GM23338 (cell line): Measurements from ENCODE around the gene ACSL6. TPM values are rescaled to one million over a fixed set of nuclear protein-coding genes. Genes with fewer than 3 reads are reported as not detected.

Experiments used
- ATAC-seq: fragments of 200-7000 bp; cut with Tn5 transposase; 3 replicates; pipeline ENCODE4 v1.9.1; 2020
- DNase-seq: peaks from one replicate; pipeline ENCODE4 v3.0.0-alpha.2; 2015; ENCODE audit warnings: low spot score
- H2AFZ ChIP-seq: fragments of 200-600 bp; sonication (generic); 2 replicates; pipeline ENCODE4 v1.8.0; 2016; ENCODE audit warnings: antibody characterized with exemption, mild to moderate bottlenecking, moderate library complexity
- H3F3A ChIP-seq: fragments of 200-600 bp; sonication (generic); replicated peaks from 2 replicates; pipeline ENCODE4 v1.8.0; 2017; ENCODE audit warnings: antibody characterized with exemption, mixed run types, low read depth
- H3K27ac ChIP-seq: fragments of 200-600 bp; sonication (generic); 2 replicates; pipeline ENCODE4 v1.6.1; 2016; ENCODE audit warnings: low read depth
- H3K27me3 ChIP-seq: fragments of 200-600 bp; sonication (generic); 2 replicates; pipeline ENCODE4 v1.8.0; 2016; ENCODE audit warnings: mild to moderate bottlenecking, mixed run types, moderate library complexity; ENCODE audit not compliant: insufficient read depth
- H3K36me3 ChIP-seq: fragments of 200-600 bp; sonication (generic); 2 replicates; pipeline ENCODE4 v1.8.0; 2016; ENCODE audit warnings: mild to moderate bottlenecking; ENCODE audit not compliant: insufficient read depth
- H3K4me1 ChIP-seq: fragments of 200-600 bp; sonication (generic); 2 replicates; pipeline ENCODE4 v1.8.0; 2016; ENCODE audit warnings: mild to moderate bottlenecking, moderate library complexity; ENCODE audit not compliant: insufficient read depth
- H3K4me2 ChIP-seq: fragments of 200-600 bp; sonication (generic); 2 replicates; pipeline ENCODE4 v1.7.1; 2017; ENCODE audit warnings: mixed run types
- H3K4me3 ChIP-seq: fragments of 200-600 bp; sonication (generic); 2 replicates; pipeline ENCODE4 v1.6.1; 2016; ENCODE audit warnings: mixed run types
- H3K79me2 ChIP-seq: fragments of 200-600 bp; sonication (generic); replicated peaks from 2 replicates; pipeline ENCODE4 v1.8.0; 2017; ENCODE audit warnings: mild to moderate bottlenecking; ENCODE audit not compliant: insufficient read depth
- H3K9me2 ChIP-seq: fragments of 200-600 bp; sonication (generic); 2 replicates; pipeline ENCODE4 v1.8.0; 2017; ENCODE audit not compliant: insufficient read depth
- H4K20me1 ChIP-seq: fragments of 200-600 bp; sonication (generic); replicated peaks from 2 replicates; pipeline ENCODE4 v1.8.0; 2017; ENCODE audit warnings: mild to moderate bottlenecking; ENCODE audit not compliant: insufficient read depth
- H3K27ac Mint-ChIP-seq: 2 replicates; pipeline ENCODE4 v1.8.0; 2020; ENCODE audit warnings: inconsistent platforms, mild to moderate bottlenecking, moderate library complexity, mixed read lengths
- H3K27me3 Mint-ChIP-seq: 3 replicates; pipeline ENCODE4 v1.8.0; 2022; ENCODE audit warnings: low read depth, mild to moderate bottlenecking, moderate library complexity, mixed read lengths, inconsistent platforms; ENCODE audit not compliant: insufficient read depth, poor library complexity
- H3K36me3 Mint-ChIP-seq: 3 replicates; pipeline ENCODE4 v1.8.0; 2021; ENCODE audit warnings: low read depth, mild to moderate bottlenecking, inconsistent platforms, moderate library complexity, mixed read lengths
- H3K4me1 Mint-ChIP-seq: 3 replicates; pipeline ENCODE4 v1.8.0; 2020; ENCODE audit warnings: mild to moderate bottlenecking, inconsistent platforms, mixed read lengths
- H3K4me3 Mint-ChIP-seq: 3 replicates; pipeline ENCODE4 v1.8.0; 2021; ENCODE audit warnings: moderate library complexity, mild to moderate bottlenecking, inconsistent platforms, mixed read lengths
- H3K9me3 Mint-ChIP-seq: 3 replicates; pipeline ENCODE4 v1.8.0; 2020; ENCODE audit warnings: moderate library complexity, mild to moderate bottlenecking, inconsistent platforms, mixed read lengths
- EZH2 ChIP-seq: fragments of 200-600 bp; sonication (generic); IDR thresholded peaks from one replicate; pipeline ENCODE4 v1.8.0; 2017; ENCODE audit warnings: antibody characterized with exemption, mild to moderate bottlenecking, low read depth; ENCODE audit not compliant: unreplicated experiment
- EZH2phosphoT487 ChIP-seq: fragments of 200-600 bp; sonication (generic); IDR thresholded peaks from one replicate; pipeline ENCODE4 v1.8.1; 2018; ENCODE audit warnings: antibody characterized with exemption; ENCODE audit not compliant: unreplicated experiment
- NANOG ChIP-seq: IDR thresholded peaks from 2 replicates; pipeline ENCODE4 v1.6.1; 2016; ENCODE audit warnings: antibody characterized with exemption, borderline replicate concordance
- ZNF114 ChIP-seq: fragments of 250-450 bp; sonication (Bioruptor Pico); IDR thresholded peaks from 2 replicates; pipeline ENCODE4 v1.5.0; 2020; ENCODE audit warnings: mild to moderate bottlenecking, moderate library complexity
- ZNF331 ChIP-seq: fragments of 250-450 bp; sonication (Bioruptor Pico); IDR thresholded peaks from 2 replicates; pipeline ENCODE4 v1.5.0; 2020; ENCODE audit warnings: low read depth, mild to moderate bottlenecking, moderate library complexity
- polyA plus RNA-seq: library from polyadenylated mRNA; unstranded; fragments of >200 nt; fragmentation: Nextera tagmentation; extraction: Ambion mirVana; gene quantifications from 2 replicates; pipeline ENCODE4 v1.2.1, GENCODE V29; 2016
- total RNA-seq: library from RNA; depleted of rRNA; stranded (reverse); fragments of >200 nt; shearing (Covaris generic); gene quantifications from 2 replicates; pipeline ENCODE4 v1.2.3, GENCODE V29; 2014
- TF ChIP-seq, protein P1 (sequence below): IDR thresholded peaks from 2 replicates; pipeline ENCODE4 v1.6.1; 2016; ENCODE audit warnings: antibody characterized with exemption
- TF ChIP-seq, protein P2 (sequence below): fragments of 250-450 bp; sonication (Bioruptor Pico); IDR thresholded peaks from 2 replicates; pipeline ENCODE4 v1.5.0; 2020; ENCODE audit warnings: mild to moderate bottlenecking, moderate library complexity

ACSL6 gene
- total and polyA plus RNA-seq, 2 experiments from 2014 or later = 0.76 to 3.6 TPM

DNA sequence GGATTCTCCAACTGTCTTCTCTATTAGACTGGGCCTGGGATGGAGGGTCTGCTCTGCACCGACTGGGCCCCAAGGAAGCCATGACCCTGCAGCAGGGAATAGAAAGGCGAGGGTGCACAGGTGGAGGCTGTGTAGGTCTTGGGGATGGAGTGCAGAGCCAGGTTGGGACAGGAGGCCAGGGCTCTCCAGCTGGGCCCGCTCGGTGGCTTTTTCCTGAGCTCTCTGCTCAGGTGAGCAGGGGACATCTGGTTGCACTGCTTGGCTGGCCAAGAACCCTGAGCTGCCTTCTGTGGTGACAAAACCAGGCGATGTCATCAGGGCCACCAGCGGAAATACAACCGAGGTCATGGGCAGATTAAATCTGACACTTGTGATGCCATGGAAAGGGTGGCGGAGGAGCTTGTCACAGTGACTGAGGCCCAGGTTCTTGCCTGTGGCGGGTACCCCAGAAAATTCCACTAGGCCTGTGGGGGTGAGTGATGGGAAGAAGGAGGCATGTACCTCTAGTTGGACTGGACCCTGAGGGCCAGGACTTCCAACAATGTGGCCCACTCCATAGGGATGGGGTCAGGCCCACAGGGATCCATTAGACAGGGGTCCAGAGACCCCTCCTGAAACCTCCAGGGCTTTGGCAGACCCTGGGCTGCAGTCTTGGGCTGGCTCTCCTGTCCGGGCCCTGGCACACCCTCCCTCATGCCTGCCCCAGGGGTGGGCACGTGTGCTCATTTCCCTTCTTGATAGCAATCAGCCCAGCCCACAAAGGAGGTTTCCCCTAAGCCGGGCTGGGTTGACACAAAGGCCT, 44.6 kb upstream of the ACSL6 start:
- Histone ChIP-seq H3K4me2 (no peak overlapping the region), H3K36me3 (no peaks in the 10 kb centered on the region), H3K4me1 (no peaks in the 10 kb centered on the region), H2AFZ (no peak overlapping the region), H3K27me3 (no peaks in the 10 kb centered on the region), H3K79me2 (no peaks in the 10 kb centered on the region), H3F3A (no peaks in the 10 kb centered on the region), H3K9me2 (no peaks in the 10 kb centered on the region; the same call in 1 of the 2 replicates), H3K27ac (no peak overlapping the region), H4K20me1 (no peaks in the 10 kb centered on the region), H3K4me3 (no peak overlapping the region)
- Mint-ChIP-seq H3K27ac (no peak overlapping the region), H3K27me3 (peaks cover 5% of the 10 kb centered on the region), H3K9me3 (no peaks in the 10 kb centered on the region), H3K4me1 (peaks cover 7% of the 10 kb centered on the region), H3K36me3 (no peaks in the 10 kb centered on the region), H3K4me3 (no peak overlapping the region)
- TF ChIP-seq ZNF114 (CRISPR knock-in tag) (no peak), ZNF331 (CRISPR knock-in tag) (no peak), EZH2 (no peak), NANOG (no peak), EZH2phosphoT487 (no peak)
- TF ChIP-seq, protein P1, sequence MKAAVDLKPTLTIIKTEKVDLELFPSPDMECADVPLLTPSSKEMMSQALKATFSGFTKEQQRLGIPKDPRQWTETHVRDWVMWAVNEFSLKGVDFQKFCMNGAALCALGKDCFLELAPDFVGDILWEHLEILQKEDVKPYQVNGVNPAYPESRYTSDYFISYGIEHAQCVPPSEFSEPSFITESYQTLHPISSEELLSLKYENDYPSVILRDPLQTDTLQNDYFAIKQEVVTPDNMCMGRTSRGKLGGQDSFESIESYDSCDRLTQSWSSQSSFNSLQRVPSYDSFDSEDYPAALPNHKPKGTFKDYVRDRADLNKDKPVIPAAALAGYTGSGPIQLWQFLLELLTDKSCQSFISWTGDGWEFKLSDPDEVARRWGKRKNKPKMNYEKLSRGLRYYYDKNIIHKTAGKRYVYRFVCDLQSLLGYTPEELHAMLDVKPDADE = no peak
- DNase-seq (no peak), ATAC-seq (no peak)

DNA sequence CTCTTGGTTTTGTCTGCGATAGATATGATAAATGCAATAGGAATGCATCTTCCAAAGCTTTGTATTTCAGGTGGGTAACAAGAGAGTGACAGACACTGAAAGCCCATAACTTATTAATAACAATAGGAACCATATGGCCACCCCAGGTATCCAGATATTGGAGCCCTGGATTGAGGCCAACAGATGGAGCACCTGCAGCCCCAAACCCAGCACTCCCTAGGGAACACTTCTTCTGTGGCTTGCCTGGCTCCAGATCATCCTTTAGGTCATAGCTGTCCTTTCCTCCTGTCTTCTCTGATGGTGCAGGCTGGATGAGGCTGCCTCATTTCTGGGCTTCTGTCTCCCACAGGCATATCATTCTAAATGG, 44.0 kb upstream of the ACSL6 start:
- H3K27ac Mint-ChIP-seq = no peak overlapping the region
- no peak overlapping the region for H3K4me3 ChIP-seq
- H3K4me1 ChIP-seq = no peaks in the 10 kb centered on the region
- ATAC-seq (no peak), DNase-seq (no peak)
- no peak overlapping the region for H3K27ac ChIP-seq
- H3K27me3 Mint-ChIP-seq = peaks cover 4% of the 10 kb centered on the region
- no peak overlapping the region for H3K4me2 ChIP-seq
- H3K9me3 Mint-ChIP-seq = no peaks in the 10 kb centered on the region
- no peaks in the 10 kb centered on the region for H3K27me3 ChIP-seq
- no peaks in the 10 kb centered on the region for H3K79me2 ChIP-seq
- H3K36me3 ChIP-seq = no peaks in the 10 kb centered on the region
- H3K4me3 Mint-ChIP-seq = no peak overlapping the region
- H3K4me1 Mint-ChIP-seq = peaks cover 2% of the 10 kb centered on the region; the same call in 2 of the 3 replicates
- H2AFZ ChIP-seq = no peak overlapping the region
- H3K9me2 ChIP-seq = no peaks in the 10 kb centered on the region; the same call in 1 of the 2 replicates
- no peaks in the 10 kb centered on the region for H3K36me3 Mint-ChIP-seq
- H4K20me1 ChIP-seq = no peaks in the 10 kb centered on the region
- H3F3A ChIP-seq = no peaks in the 10 kb centered on the region
- TF ChIP-seq NANOG (no peak), ZNF331 (CRISPR knock-in tag) (no peak), EZH2phosphoT487 (no peak)

DNA sequence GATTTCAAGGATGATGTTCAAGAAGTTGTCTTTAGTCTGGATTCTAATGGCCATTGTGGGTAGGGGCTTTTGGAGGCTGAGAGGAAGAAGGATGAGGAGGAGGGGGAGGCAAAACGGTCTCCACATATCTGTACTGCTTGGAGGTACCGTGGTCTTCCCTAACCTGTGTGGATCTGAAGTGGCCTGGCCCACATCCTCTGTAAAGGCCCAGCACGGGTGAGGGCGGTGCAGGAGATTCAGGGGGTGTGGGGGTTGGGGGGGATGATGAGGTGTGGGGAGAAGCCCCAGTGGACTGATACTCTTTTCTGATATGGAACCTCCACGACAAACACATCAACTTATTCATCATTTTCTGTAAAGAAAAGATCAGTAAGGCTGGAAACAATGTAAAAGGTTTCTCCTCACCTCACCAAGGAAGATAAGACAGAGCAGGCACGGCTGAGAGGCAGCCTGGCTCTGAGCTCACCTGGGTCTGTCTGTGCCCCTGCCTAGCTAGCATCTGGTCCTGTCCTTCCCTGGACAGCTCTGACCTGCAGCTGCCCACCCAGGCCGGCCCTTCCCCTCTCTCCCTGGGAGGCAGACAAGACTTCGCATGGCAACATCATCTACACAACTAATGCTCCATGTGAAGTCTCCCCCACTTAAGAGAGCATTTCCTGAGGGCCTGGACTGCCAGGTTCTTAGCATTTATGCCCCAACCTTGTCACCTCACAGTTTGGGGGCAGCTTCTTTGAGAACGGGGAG, 43.4 kb upstream of the ACSL6 start:
- DNase-seq (no peak), ATAC-seq (no peak)
- Mint-ChIP-seq H3K36me3 (no peaks in the 10 kb centered on the region), H3K9me3 (no peaks in the 10 kb centered on the region), H3K4me3 (no peak overlapping the region), H3K27ac (no peak overlapping the region), H3K4me1 (no peaks in the 10 kb centered on the region; the same call in 2 of the 3 replicates), H3K27me3 (peaks cover 3% of the 10 kb centered on the region)
- no peaks in the 10 kb centered on the region for H3K79me2 ChIP-seq
- no peaks in the 10 kb centered on the region for H3K27me3 ChIP-seq
- H3K4me1 ChIP-seq = no peaks in the 10 kb centered on the region
- no peak overlapping the region for H3K27ac ChIP-seq
- H3K9me2 ChIP-seq = no peaks in the 10 kb centered on the region; the same call in 1 of the 2 replicates
- H2AFZ ChIP-seq = no peak overlapping the region
- H3K4me2 ChIP-seq = no peak overlapping the region
- H3K36me3 ChIP-seq = no peaks in the 10 kb centered on the region
- no peak overlapping the region for H3K4me3 ChIP-seq
- H4K20me1 ChIP-seq = no peaks in the 10 kb centered on the region
- H3F3A ChIP-seq = no peaks in the 10 kb centered on the region
- TF ChIP-seq, protein P2, sequence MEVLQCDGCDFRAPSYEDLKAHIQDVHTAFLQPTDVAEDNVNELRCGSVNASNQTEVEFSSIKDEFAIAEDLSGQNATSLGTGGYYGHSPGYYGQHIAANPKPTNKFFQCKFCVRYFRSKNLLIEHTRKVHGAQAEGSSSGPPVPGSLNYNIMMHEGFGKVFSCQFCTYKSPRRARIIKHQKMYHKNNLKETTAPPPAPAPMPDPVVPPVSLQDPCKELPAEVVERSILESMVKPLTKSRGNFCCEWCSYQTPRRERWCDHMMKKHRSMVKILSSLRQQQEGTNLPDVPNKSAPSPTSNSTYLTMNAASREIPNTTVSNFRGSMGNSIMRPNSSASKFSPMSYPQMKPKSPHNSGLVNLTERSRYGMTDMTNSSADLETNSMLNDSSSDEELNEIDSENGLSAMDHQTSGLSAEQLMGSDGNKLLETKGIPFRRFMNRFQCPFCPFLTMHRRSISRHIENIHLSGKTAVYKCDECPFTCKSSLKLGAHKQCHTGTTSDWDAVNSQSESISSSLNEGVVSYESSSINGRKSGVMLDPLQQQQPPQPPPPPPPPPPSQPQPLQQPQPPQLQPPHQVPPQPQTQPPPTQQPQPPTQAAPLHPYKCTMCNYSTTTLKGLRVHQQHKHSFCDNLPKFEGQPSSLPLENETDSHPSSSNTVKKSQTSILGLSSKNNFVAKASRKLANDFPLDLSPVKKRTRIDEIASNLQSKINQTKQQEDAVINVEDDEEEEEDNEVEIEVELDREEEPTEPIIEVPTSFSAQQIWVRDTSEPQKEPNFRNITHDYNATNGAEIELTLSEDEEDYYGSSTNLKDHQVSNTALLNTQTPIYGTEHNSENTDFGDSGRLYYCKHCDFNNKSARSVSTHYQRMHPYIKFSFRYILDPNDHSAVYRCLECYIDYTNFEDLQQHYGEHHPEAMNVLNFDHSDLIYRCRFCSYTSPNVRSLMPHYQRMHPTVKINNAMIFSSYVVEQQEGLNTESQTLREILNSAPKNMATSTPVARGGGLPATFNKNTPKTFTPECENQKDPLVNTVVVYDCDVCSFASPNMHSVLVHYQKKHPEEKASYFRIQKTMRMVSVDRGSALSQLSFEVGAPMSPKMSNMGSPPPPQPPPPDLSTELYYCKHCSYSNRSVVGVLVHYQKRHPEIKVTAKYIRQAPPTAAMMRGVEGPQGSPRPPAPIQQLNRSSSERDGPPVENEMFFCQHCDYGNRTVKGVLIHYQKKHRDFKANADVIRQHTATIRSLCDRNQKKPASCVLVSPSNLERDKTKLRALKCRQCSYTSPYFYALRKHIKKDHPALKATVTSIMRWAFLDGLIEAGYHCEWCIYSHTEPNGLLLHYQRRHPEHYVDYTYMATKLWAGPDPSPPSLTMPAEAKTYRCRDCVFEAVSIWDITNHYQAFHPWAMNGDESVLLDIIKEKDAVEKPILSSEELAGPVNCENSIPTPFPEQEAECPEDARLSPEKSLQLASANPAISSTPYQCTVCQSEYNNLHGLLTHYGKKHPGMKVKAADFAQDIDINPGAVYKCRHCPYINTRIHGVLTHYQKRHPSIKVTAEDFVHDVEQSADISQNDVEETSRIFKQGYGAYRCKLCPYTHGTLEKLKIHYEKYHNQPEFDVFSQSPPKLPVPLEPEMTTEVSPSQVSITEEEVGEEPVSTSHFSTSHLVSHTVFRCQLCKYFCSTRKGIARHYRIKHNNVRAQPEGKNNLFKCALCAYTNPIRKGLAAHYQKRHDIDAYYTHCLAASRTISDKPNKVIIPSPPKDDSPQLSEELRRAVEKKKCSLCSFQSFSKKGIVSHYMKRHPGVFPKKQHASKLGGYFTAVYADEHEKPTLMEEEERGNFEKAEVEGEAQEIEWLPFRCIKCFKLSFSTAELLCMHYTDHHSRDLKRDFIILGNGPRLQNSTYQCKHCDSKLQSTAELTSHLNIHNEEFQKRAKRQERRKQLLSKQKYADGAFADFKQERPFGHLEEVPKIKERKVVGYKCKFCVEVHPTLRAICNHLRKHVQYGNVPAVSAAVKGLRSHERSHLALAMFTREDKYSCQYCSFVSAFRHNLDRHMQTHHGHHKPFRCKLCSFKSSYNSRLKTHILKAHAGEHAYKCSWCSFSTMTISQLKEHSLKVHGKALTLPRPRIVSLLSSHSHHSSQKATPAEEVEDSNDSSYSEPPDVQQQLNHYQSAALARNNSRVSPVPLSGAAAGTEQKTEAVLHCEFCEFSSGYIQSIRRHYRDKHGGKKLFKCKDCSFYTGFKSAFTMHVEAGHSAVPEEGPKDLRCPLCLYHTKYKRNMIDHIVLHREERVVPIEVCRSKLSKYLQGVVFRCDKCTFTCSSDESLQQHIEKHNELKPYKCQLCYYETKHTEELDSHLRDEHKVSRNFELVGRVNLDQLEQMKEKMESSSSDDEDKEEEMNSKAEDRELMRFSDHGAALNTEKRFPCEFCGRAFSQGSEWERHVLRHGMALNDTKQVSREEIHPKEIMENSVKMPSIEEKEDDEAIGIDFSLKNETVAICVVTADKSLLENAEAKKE (CRISPR knock-in tag) = no peak
